Measurements from ENCODE around the gene ROBO1. TPM values are rescaled to one million over a fixed set of nuclear protein-coding genes. Genes with fewer than 3 reads are reported as not detected.
A peak's percentile ranks its signal among the peaks of the same experiment; 100 is the strongest.

Gene ROBO1
- total RNA-seq, 6 experiments from 2014 or later, result 1.1 to 7.2 (median 4.3) TPM

GRCh38 chr3:79654019-79654418, 113.8 kb downstream of the ROBO1 start:
- intact Hi-C loops (cut with DNase I), result no loop called here
- no peak overlapping the region for H3K4me3 ChIP-seq
- H3K4me1 ChIP-seq, result no peaks in the 10 kb centered on the region
- DNase-seq, result no peak
- no peak for TF ChIP-seq POLR2A (IDR thresholded peaks at IDR 0.05)
- 22% methylated on average over 3 of the region's 3 CpGs for WGBS (ENCODE audit: insufficient coverage, low coverage, low lambda C conversion rate, missing lambda C conversion rate)
- H3K27ac ChIP-seq, result no peak overlapping the region
- no peaks in the 10 kb centered on the region for H3K36me3 ChIP-seq
- H3K27me3 ChIP-seq, result no peaks in the 10 kb centered on the region
- H3K9me3 ChIP-seq, result no peaks in the 10 kb centered on the region
- ATAC-seq, result no peak

GRCh38 chr3:79653266-79653830, 114.5 kb downstream of the ROBO1 start:
- Histone ChIP-seq H3K27ac (no peak overlapping the region), H3K36me3 (no peaks in the 10 kb centered on the region), H3K4me3 (no peak overlapping the region), H3K27me3 (no peaks in the 10 kb centered on the region), H3K9me3 (no peaks in the 10 kb centered on the region), H3K4me1 (no peaks in the 10 kb centered on the region)
- intact Hi-C loops (cut with DNase I), result no loop called here
- DNase-seq (no peak), ATAC-seq (no peak)
- whole genome bisulfite sequencing (ENCODE audit: insufficient coverage, low coverage, low lambda C conversion rate, missing lambda C conversion rate), result 72% methylated on average over 4 of the region's 4 CpGs
- no peak for TF ChIP-seq CTCF (IDR thresholded peaks at IDR 0.05)

GRCh38 chr3:79651536-79652065, 116.2 kb downstream of the ROBO1 start:
- ATAC-seq, result peak in 1 of 4 donors; percentile 19
- Histone ChIP-seq H3K27ac (no peak overlapping the region), H3K36me3 (no peaks in the 10 kb centered on the region), H3K4me1 (no peaks in the 10 kb centered on the region), H3K9me3 (no peaks in the 10 kb centered on the region), H3K27me3 (no peaks in the 10 kb centered on the region), H3K4me3 (no peak overlapping the region)
- DNase-seq, result peak in 1 of 3 donors; percentile 20
- intact Hi-C loops (cut with DNase I), result no loop called here
- 18% methylated on average over 7 of the region's 7 CpGs for WGBS (ENCODE audit: insufficient coverage, low coverage, low lambda C conversion rate, missing lambda C conversion rate)
- TF ChIP-seq CTCF (IDR thresholded peaks at IDR 0.05) (no peak), POLR2A (IDR thresholded peaks at IDR 0.05) (no peak)

GRCh38 chr3:79639855-79640254, 127.9 kb downstream of the ROBO1 start:
- Histone ChIP-seq H3K4me3 (no peak overlapping the region), H3K27me3 (no peaks in the 10 kb centered on the region), H3K9me3 (no peaks in the 10 kb centered on the region), H3K27ac (no peak overlapping the region), H3K4me1 (no peaks in the 10 kb centered on the region), H3K36me3 (no peaks in the 10 kb centered on the region)
- intact Hi-C loops (cut with DNase I), result no loop called here
- ATAC-seq (no peak), DNase-seq (no peak)
- TF ChIP-seq CTCF (IDR thresholded peaks at IDR 0.05), result no peak
- WGBS (ENCODE audit: insufficient coverage, low coverage, low lambda C conversion rate, missing lambda C conversion rate), result 75% methylated on average over 2 of the region's 2 CpGs

- TF ChIP-seq POLR2A (IDR thresholded peaks at IDR 0.05) (no peak), CTCF (IDR thresholded peaks at IDR 0.05) (no peak)
- no peak overlapping the region for H3K4me3 ChIP-seq
- no peaks in the 10 kb centered on the region for H3K4me1 ChIP-seq
- no peak overlapping the region for H3K27ac ChIP-seq
- intact Hi-C loops (cut with DNase I), result no loop called here
- DNase-seq (no peak), ATAC-seq (no peak)
- no peaks in the 10 kb centered on the region for H3K36me3 ChIP-seq
- WGBS (ENCODE audit: insufficient coverage, low coverage, low lambda C conversion rate, missing lambda C conversion rate), result 48% methylated on average over 4 of the region's 4 CpGs
- no peaks in the 10 kb centered on the region for H3K9me3 ChIP-seq
- no peaks in the 10 kb centered on the region for H3K27me3 ChIP-seq
These were observed 131.4 kb downstream of the ROBO1 start for GRCh38 chr3:79636372-79636771.

Data from right lobe of liver (tissue), 6 donors.